G401 (cell line): ENCODE measurements around the gene TRAF5. TPM values are rescaled to one million over a fixed set of nuclear protein-coding genes. Genes with fewer than 3 reads are reported as not detected.
"Not testable (repeated sequence)": the region's sequence is repeated elsewhere in the genome, so short reads cannot be mapped to it uniquely, and the experiment has no call there.

Source experiments
- DNase-seq: peaks from one replicate; pipeline ENCODE4 v3.0.0-alpha.2; 2015; ENCODE audit warnings: low spot score
- in situ Hi-C: cut with HindIII; loops from 2 replicates; pipeline ENCODE4 v1.10.0; 2016; ENCODE audit warnings: low sequenced_read_pairs, mixed read lengths
- total RNA-seq: library from RNA; depleted of rRNA; stranded (reverse); fragments of >200 nt; shearing (Covaris generic); gene quantifications from 2 replicates; pipeline ENCODE4 v1.2.3, GENCODE V29; 2014; rRNA removed

Gene TRAF5
- total RNA-seq, 1 experiment from 2014 or later, result 0.17 TPM

- in situ Hi-C loops, DNase-seq: not testable (repeated sequence)
These were observed 75.1 kb downstream of the TRAF5 start for GRCh38 chr1:211401751-211402150.

- in situ Hi-C loops, DNase-seq: not testable (repeated sequence)
These were observed 79.5 kb downstream of the TRAF5 start for GRCh38 chr1:211406086-211406485.

GRCh38 chr1:211407749-211408148, 81.1 kb downstream of the TRAF5 start:
- DNase-seq, in situ Hi-C loops: not testable (repeated sequence)

- no peak for DNase-seq
- in situ Hi-C loops, result no loop called here
These were observed 85.0 kb downstream of the TRAF5 start for GRCh38 chr1:211411639-211412038.

GRCh38 chr1:211415700-211416099, 89.1 kb downstream of the TRAF5 start:
- DNase-seq, result no peak
- in situ Hi-C loops, result no loop called here

GRCh38 chr1:211416246-211416627, 89.6 kb downstream of the TRAF5 start:
- DNase-seq, in situ Hi-C loops: not testable (repeated sequence)

- DNase-seq, in situ Hi-C loops: not testable (repeated sequence)
These were observed 90.1 kb downstream of the TRAF5 start for GRCh38 chr1:211416628-211417323.

- in situ Hi-C loops, result no loop called here
- DNase-seq, result peak; percentile 17
These were observed 93.8 kb downstream of the TRAF5 start for GRCh38 chr1:211420389-211420788.

GRCh38 chr1:211420845-211421454, 94.3 kb downstream of the TRAF5 start:
- DNase-seq, result no peak
- in situ Hi-C loops, result no loop called here

- DNase-seq, result no peak
- in situ Hi-C loops, result no loop called here
These were observed 97.4 kb downstream of the TRAF5 start for GRCh38 chr1:211424018-211424417.

Other genes starting within 250 kb of the TRAF5 start
- gene KCNH1, start 192.7 kb upstream of the TRAF5 start, total RNA-seq, result 0.14 and 2.0 TPM in 2 replicates
- gene RCOR3, start 67.5 kb upstream of the TRAF5 start, total RNA-seq, result 8.1 TPM in 2 replicates
- gene RD3, start 165.3 kb downstream of the TRAF5 start, total RNA-seq, result not detected in 2 replicates